Measurements from ENCODE around the gene CORO2A.

CORO2A gene

DNA sequence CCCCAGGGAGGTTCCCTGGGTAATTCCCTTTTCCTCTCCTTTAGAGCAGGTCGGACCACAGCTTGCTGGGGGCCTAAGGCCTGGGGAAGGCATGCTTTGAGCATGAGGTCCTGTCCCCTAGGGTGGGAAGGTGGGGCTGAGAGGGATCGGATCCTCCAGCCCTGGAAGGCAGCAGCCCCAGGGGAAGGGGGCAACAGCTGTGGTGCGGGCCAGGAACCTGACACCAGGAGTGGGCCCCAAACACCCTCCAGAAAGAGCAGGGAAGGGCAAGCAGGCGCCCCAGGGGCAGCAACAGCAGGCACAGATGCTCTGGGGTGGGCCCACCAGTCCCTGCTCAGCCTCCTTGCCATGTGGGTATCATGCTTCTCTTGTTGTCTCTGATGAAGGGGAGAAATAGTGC lies 3.2 kb upstream of the CORO2A start:
- no peak for TF ChIP-seq CTCF (IDR thresholded peaks at IDR 0.05; ENCODE audit: low read depth, low read length, missing control alignments)
- no peak overlapping the region for H3K4me3 ChIP-seq (ENCODE audit: low read depth, low read length)
- no peak for DNase-seq (ENCODE audit: low read depth)

DNA sequence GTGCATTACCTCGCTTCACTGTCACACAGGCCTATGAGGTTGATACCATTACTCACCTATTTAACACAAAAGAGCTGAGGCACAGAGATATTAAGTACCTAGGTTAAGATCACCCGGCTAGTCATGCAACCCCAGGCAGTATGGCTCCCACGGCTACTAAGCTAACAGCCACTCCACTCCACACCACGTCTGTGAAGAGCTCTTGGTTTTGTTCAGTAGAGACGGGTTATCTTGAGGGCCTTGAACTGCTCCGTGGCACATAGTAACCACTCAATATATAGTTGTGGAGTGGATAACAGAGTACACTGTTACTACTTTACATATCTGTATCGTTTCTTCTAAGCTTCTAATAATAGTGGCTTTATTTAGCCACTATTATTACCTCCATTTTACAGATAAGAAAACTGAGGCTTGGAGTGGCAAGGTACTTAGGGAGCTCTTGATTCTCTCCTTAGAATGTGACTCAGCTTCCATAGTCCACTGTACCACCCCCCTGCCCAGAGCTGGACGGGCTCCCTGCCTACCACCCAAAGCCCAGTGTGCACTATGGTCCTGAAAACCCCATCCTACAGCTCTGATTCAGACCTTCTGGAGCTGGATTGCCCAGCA lies 1.0 kb upstream of the CORO2A start:
- no peak for DNase-seq (ENCODE audit: low read depth)
- peak overlapping the region; percentile 71 for H3K4me3 ChIP-seq (ENCODE audit: low read depth, low read length)
- no peak for TF ChIP-seq CTCF (IDR thresholded peaks at IDR 0.05; ENCODE audit: low read depth, low read length, missing control alignments)

DNA sequence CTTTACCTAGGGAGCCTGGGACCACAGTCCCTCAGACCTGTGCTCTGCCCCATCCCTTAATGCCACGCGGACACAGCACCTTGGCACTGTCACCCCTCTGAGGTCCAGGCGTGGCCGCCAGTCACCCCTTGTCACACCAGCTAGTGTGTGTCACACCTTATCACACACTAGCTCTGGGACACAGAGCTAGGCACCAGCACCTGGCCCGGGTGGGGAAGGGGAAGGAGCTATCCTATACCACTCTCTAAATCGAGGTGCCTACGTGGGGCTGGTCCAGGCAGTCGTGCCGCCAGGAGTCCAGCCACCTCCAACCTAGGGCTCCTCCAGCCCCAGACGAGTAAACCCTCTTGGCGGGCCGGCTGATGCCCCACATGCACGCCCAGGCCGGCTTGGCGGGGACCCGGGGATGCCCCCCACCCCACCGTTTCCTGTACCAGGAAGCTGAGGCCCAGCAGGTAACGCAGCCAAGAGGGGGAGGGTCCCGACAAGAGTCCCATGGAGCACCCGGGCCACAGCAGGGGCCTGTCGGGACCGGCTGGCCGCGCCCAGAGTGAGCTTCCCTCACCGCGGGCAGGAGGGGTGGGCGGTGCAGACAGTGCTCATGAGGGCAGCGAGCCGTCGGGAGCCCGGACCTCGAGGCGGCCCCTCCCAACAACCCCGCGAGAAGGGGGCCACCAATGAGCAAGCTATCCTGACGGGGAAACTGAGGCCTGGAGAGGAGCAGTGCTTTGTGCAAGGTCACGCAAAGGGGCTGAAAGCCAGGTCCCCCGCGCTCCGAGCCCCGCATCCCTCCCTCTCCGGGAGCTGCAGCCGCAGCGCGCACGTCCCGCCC lies 550 bp downstream of the CORO2A start:
- H3K4me3 ChIP-seq (ENCODE audit: low read depth, low read length) = peak overlapping the region; percentile 71
- TF ChIP-seq CTCF (IDR thresholded peaks at IDR 0.05; ENCODE audit: low read depth, low read length, missing control alignments) = no peak
- DNase-seq (ENCODE audit: low read depth) = no peak

GRCh38 chr9:98191181-98191608 lies 1.2 kb downstream of the CORO2A start:
- DNase-seq (ENCODE audit: low read depth) = no peak
- TF ChIP-seq CTCF (IDR thresholded peaks at IDR 0.05; ENCODE audit: low read depth, low read length, missing control alignments) = no peak
- no peak overlapping the region for H3K4me3 ChIP-seq (ENCODE audit: low read depth, low read length)

DNA sequence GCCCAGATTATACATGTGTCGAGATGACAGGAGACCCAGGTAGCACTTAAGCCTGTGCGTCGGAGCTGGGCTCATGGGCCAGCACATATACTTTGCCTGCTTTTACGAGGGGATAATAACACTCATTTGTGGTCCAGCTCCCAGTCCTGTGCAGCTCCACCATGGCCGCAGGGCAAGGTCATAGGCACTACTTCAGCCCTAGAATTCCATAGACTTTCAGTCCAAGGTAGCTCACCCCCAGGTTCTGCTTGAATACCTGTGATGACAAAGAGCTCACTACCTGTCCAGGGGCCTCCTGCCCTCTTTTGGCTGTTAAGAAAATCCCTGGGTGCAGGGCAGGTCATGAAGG lies 1.7 kb downstream of the CORO2A start:
- no peak for TF ChIP-seq CTCF (IDR thresholded peaks at IDR 0.05; ENCODE audit: low read depth, low read length, missing control alignments)
- DNase-seq (ENCODE audit: low read depth) = no peak
- no peak overlapping the region for H3K4me3 ChIP-seq (ENCODE audit: low read depth, low read length)

- TF ChIP-seq CTCF (IDR thresholded peaks at IDR 0.05; ENCODE audit: low read depth, low read length, missing control alignments) = no peak
- no peak for DNase-seq (ENCODE audit: low read depth)
- no peak overlapping the region for H3K4me3 ChIP-seq (ENCODE audit: low read depth, low read length)
These were observed 3.0 kb downstream of the CORO2A start for GRCh38 chr9:98189412-98189811.

DNA sequence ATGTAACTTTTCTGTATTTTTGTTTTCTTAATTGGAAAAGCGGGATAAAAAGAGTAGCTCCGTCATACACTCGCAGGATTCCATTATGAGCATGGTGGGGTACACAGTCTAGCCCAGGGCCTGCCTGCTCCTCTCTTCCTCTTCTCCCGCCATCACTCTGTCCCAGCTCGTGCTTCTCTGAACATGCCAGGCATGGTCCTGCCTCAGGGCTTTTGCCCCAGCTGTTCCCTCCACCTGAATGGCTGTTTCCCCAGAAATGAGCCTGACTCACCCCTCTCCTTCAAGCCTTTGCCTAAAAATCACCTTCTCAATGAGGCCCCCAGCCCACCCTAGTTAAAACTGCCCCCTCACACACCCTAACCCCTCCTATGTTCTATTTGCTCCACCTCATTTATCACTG lies 4.5 kb downstream of the CORO2A start:
- H3K4me3 ChIP-seq (ENCODE audit: low read depth, low read length) = no peak overlapping the region
- TF ChIP-seq CTCF (IDR thresholded peaks at IDR 0.05; ENCODE audit: low read depth, low read length, missing control alignments) = no peak
- DNase-seq (ENCODE audit: low read depth) = no peak

Data from GM12864 (cell line).